ENCODE data around the gene TRAF7.
"Not testable (repeated sequence)": the region's sequence is repeated elsewhere in the genome, so short reads cannot be mapped to it uniquely, and the experiment has no call there.

TRAF7 gene

DNA sequence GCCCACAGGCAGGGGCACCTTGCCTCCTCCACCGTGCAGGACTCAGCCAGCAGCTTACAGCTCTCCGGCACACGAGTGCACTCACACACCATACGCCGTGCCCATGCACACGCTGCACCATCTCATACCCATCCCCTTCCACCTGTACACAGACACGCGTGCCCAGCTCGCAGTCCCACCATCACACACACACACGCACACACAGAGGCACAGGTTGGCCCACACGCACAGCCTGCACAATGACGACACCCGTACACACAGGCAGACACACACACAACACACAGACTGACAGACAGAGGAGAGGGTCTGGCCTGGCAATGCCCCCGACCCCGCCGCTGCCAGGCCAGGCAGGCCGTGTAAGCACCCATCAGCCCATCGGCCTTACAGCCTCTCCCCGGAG is 28.8 kb downstream of the TRAF7 start:
- no peak for DNase-seq

DNA sequence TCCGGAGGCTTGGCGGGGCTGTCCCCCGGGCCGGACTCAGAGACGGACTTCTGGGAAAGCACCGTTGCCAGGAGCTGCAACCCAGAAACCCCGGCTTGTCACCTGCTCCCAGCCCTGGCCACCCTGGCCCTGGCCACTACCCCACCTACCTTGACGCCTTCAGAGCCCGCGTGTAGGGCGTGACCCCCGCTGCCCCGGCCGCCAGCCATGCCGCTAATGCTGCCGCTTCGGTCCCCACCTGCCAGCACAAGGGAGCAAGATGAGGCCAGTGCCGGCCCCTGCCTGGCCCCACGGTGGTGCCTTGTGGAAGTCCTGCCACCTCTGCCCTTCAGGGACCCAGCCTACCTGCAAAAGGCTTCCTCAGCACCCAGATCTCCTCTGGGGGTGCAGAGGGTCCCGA is 29.4 kb downstream of the TRAF7 start:
- no peak for DNase-seq

DNA sequence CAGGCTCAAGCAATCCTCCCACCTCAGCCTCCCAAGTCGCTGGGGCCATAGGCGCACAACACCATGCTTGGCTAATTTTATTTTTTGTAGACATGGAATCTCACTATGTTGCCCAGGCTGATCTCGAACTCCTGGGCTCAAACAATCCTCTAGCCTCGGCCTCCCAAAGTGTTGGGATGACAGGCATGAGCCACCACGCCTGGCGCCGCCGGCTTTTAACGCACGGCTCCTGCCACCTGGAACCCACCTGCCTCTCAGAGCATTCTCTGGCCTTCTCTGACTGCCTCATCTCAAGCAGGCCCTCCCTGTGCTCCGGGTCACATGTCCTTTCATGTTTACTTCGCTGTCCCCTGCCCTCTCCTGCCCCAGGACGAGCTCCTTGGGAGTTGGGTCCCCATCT is 30.5 kb downstream of the TRAF7 start:
- no peak for DNase-seq

DNA sequence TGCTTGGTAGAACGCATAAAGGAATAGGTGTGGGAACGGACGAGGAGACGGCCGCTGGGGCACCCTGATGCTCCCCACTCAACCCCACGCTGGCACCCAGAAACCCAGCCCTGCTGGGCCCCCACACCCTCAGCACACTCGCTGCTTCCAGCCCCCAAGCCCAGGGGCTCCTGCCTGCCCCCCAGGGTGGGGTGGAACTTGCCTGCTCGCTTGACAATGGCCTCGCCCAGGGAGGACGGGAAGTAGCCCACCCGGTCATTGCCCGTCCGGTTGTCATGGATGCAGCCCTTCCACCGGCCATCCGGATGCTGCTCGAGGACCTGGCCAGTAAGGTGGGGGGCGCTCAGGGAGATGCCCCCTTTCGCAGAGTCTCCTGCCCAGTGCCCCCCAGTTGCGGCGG is 30.9 kb downstream of the TRAF7 start:
- no peak for DNase-seq

DNA sequence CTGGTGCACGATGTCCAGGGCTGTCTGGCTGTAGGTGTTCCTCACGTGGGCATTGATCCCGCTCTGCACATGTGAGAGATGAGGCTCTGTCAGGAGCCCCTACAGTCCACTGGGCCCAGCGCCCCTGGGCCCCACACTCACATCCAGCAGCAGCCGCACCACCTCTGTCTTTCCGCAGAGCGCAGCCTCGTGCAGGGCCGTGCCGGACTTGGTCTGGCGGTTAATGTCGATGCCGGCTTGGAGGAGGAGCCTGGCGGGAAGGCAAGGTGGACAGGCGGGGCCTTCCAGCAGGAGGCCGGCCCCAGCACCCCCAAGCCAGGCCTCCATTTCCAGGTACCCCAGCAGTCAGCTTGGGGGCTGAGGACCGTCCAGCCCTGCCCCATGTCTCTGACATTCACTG is 31.6 kb downstream of the TRAF7 start:
- DNase-seq, result no peak

DNA sequence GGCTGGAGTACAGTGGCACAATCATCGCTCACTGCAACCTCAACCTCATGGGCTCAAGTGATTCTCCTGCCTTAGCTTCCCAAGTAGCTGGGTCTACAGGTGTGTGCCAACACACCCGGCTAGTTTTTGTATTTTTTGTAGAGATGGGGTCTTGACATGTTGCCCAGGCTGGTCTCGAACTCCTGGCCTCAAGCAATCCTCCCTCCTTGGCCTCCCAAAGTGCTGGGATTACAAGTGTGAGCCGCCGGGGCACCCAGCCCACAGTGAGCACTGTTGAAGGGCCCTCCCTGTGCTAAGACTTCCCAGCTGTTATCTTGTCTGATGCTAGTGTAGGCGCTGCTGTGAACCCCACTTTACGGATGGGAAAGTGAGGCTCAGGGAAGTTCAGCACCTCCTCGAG is 32.8 kb downstream of the TRAF7 start:
- no peak for DNase-seq

DNA sequence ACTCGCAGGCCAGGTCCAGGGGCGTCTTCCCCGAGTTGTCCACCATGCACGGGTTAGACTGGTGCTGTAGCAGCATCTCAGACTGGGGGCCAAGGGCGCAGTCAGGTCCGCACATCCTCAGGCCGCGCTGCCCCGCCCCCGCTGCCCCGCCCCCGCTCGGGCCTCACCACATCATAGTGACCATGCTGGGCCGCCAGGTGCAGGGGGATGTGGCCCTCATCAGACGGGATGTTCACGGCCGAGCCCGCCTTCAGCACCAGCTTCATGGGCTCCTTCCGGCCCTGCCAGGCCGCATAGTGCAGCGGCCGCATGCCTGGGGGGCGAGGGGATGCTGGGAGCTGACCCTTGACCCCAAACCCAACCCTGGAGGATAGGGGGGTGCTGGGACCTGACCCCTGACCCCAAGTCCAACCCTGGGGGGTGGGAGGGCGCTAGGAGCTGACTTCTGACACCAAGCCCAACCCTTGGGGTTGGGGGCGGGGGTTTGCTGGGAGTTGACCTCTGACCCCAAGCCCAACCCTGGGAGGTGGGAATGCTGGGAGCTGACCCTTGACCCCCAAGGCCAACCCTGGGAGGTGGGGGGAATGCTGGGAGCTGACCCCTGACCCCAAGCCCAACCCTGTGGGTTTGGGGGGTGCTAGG is 33.8 kb downstream of the TRAF7 start:
- DNase-seq, result no peak

DNA sequence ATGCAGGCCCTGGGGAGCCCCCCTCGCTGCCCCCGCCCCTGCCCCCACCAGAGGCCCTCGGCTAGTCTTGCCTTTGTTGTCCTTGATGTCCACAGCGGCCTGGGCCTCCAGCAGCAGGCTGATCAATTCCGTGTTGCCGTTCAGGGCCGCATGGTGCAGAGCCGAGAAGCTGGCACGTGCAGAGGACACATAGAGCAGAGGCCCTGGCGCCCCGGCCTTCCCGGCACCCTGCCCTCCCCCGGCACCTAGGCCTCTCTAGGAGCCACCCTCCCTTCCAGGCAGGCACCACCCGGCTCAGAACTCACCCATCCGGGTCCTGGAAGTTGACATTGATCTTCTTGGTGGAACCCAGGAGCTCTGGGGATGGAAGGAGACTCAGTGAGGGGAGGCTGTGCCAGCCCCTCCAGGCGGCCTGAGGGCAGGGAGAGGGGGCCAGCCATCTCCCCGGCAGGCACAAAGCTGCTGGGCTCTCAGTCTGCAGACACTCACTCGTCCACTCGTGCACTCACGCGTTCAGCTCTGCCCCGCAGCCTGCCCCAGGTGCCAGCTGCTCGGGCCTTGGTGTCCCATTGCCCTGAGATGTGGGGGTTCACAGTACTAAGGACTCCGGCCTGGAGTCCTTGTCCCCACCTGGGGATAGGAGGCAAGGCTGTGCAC is 34.5 kb downstream of the TRAF7 start:
- DNase-seq, result no peak

DNA sequence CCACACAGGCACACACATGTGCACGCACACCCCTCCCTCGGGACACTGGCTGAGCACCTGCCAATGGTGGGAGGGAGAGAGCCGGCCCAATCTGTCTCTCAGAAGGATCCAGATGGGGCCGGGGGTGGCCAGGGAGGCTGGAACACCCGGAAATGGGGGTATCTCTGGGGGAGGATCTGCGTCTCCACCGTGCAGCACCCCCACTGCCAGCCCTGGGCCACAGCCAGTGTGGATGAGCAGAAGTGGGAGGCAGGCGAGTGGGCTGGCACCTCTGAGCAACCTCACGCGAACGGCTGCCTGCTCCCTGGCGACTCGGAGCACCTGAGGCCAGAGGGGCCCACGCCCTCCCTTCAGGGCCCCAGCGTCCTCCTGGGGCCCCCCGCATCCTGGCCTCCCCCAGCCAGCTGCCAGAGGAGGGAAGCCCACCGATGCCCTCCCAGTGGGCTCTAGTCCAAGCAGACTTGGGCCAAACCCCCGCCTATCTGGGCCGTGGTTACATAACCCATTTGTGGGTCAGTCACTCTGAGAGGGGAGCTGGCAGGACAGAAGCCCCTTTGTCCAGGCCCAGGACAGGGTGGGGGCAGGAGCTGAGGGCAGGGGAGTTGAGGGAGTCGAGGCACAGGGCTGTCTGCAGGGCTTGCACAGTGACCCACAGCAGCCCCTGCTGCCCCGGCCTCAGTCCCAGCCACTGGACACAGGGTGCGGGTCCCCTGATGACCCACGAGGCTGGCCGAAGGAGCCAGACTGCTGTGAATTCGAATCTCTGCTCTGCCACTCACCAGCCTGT is 35.3 kb downstream of the TRAF7 start:
- no peak for DNase-seq

DNA sequence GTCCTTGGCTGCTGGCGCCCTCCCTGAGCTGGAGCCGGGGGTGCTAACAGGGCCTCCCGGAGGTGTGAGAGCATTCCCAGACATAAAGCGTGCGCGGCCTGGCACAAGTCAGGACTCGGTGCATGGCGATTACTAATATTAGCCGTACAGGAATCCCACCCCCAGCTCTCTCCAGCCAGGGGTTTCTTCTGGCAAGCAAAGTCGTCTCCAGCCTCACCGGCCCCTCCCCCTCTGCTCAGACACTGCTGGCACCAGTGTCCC is 35.8 kb downstream of the TRAF7 start:
- DNase-seq, result no peak

DNA sequence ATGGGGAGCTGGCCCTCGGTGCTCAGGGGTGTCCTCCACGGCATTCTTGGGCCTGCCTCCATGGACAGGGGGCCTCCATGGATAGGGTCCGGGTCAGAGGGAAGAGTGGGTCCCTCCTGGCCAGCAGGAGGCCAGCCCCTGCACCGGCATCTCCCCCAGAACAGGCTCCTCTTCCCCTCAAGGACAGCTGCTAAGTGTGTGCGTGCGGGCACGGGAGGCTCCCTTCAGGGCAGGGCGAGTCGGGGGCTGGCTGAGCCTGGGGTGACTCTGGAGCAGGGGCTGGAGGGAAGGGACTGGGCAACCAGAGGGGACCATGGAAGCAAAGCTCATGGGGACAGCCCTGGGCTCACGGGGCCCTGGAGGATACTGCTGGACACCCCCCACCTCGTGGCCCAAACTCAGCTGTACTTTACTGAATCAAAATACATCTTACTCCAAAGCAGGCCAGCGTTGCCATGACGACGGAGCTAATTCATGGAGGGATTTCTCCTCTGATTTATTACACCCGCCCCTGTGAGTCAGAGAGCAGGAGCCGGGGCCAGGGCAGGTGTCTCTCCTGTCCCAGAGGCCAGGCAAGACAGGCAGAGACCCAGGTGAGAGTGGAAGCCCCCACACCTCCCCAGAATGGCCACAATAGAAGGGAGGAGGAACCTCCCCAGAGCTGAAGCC is 38.7 kb downstream of the TRAF7 start:
- peak; percentile 57 for DNase-seq

DNA sequence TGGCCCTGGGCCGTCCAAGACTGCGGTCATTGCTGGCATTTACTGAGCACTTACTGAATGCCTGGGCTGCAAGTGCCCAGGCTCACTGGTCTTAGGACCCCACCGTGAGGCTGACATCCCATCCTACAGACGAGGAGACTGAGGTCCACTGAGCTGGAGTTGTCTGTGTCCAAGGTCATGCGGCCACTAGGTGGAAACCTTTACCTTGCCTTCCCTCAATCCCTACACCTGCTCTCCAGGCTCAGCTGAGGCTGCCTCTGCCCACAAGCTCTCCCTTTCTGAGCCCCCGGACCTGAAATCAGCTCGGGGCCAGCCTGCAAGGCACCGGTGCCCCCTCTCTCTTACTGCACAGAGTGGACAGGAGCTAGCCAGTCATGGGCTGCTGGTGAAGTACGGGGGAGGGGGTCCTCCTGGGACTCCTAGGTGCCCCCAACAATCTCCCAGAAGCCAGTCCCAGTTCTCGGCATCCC is 39.3 kb downstream of the TRAF7 start:
- DNase-seq, result peak; percentile 20

DNA sequence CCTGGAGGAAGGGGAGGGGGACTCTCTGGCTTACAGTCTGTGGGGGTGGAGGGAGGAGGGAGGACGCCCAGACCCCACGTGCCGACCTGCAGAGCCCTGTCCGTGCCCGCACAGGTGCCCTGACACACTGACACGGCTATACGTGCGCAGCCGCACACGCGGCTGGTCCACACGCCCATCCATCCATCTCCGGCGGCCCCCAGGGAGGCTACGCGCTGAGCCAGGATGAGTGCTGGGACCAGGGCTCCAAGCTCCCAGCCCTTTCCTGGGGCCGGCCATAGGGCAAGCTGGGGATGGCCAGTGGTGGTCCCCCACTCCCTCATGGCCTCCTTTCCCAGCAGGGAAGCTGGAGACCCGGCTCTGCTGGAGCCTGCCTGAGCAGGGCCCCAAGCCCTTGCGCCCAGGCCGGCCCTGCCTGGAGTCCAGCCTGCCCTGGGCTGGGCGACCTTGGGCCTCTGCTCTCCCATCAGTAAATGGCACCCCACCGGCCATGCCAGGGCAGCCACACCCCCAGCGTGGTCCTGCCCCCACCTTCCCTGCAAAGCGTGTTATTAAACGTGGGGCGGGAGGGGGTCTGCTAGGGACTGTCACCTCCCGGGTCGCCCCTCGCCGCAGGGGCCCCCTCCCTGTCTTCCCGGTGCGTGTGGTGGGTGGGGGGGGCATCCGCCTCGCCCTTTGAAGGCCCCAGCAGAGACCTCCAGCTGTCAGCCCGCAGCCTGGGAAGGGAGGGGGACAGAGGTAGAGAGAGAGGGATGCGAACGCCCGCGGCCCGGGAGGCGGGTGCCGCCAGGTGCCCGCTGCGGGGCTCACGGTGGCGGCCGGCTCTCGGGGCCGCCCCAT is 40.0 kb downstream of the TRAF7 start:
- DNase-seq, result no peak

DNA sequence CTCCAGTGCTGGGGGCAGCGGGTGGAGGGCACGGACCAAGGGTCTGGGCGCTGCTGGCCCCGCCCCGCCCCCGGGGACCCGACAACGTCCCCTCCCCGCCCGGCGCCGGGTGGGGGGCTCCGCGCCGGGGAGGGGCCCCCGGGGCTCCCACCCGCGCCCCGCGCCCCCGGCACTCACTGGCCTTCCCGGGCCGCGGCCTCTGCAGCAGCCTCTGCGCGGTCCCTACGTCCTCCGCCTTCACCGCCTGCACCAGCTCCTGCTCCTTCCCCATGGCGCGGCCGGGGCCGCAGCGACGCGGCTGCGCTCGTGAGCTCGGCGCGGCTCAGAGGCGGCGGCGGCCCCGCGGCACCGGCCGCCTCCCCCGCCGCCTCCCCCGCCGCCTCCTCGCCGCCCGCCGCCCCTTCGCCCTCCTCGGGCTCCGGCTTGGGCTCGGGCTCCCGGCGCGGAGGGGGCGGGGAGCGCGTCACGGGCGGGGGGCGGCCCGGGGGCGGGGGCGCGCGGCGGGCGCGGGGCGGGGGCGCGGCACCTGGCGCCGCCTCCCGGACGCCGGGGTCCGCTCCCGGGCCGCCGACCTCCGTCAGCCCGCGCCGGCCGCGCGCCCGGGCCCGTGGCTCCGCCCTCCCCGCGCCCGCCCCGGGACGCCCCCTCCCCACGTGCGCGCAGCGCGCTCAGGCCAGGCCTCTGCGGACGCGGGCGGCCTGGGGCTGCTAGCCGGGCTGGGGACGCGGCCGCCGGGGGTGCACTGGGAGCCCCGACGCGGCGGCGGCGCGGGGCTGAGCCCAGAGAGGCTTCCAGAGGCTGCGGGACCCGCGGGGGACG is 40.8 kb downstream of the TRAF7 start, which contains the start of gene CASKIN1:
Gene CASKIN1, minus strand, starts transcription at position 444 of the 819 bp plus-strand sequence. Its CDS starts 173 bp downstream, at position 271.
- no peak for DNase-seq

DNA sequence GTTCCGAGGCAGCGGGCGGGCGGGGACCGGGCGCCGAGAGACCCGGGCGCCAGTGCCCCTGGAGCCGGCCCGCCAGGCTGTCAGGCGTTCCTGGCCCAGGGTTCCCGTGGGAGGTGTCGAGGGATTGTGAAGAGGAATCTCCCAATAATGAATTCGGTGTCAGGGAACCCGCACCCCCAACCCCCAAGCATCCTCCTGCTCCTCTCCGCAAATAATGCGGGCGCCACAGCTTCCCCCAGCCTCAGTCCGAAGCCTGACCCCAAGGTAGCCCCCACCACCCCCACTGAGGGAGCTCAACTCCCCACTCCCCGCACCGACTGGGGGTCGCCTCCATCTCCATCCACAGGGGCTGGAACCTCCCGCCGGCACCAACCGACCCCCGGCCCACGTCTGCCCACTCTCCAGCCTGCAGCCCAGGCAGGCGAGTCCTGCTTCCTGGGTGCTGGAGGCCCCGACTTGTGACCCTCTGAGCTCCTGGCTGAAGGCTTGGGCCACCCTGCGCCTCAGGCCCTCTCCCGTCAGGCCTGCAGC is 41.5 kb downstream of the TRAF7 start:
- DNase-seq, result no peak

DNA sequence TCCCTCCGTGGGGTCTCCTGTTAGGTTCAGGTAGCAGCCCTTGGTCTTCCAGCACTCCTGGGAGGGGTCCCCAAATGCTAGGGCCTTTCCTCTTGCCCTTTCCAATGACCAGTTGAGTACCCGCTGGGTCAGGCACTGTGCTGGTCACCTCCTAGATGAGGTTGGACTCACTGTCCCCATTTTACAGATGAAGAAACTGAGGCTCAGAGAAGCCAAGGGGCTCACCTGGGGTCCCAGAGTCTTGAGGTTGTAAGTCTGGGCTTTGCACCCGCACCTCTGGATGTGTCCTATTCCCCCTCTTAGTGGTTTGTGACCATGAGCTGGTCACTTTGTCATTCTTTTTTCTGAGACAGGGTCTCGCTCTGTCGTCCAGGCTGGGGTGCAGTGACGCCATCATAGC is 42.2 kb downstream of the TRAF7 start:
- DNase-seq, result no peak

DNA sequence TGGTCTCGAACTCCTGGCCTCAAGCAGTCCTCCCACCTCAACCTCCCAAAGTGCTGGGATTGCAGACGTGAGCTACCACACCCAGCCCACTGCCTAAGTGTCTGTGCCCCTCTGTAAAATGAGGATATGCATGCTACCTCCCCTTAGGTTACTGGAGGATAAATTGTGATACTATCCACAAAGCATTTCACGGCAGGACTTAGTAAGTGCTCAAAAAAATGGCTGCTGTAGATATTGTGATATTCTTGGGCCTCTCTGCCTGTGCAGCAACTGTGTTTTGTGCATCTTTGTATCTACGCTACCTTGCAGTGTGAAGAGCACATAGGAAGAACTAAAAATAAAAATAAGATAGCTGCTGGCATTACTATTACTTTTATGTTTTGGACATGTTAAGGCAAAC is 42.7 kb downstream of the TRAF7 start:
- no peak for DNase-seq

DNA sequence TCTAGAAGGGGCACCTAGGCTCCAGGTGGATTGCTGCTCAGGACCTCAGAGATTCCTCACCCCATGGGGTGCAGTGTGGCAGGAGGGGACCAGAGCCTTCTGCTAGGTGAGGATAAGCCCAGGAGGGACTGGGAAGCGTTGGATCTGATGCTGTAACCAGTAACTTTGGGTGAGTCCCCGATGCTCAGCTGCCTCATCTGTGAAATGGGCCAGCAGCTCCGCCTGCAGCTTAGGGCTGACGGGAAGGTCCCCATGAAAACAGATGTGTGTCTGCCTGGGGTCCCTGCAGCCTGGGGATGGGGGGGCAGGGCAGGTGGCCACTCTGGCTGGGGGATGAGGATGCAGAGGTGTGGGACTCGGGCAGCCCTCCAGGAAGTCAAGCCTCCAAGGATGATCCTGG is 43.5 kb downstream of the TRAF7 start:
- DNase-seq, result no peak

DNA sequence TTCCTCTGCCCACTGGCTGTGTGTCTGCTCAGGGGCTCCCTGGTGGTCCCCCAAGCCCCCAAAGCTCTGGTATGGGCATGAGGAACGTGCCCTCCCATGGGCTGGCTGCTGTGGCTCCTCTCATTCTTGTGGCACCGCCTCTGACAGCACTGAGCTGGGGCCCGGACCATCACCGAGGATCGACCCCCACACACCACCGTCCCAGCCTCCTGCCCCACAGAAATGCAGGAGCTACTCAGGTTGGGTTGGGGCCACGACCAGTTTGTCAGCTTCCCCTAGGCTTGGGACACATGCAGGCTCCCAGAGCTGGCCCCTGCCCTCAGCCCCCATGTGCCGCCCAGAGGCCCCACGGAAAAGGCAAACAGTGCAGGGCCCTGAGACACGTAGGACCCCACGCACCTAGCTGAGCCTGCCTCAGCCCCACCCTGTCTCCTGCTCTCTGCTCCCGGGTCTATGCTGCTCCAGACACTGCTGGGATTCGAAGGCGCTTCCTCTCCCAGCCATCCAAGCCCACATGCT is 44.1 kb downstream of the TRAF7 start:
- no peak for DNase-seq

DNA sequence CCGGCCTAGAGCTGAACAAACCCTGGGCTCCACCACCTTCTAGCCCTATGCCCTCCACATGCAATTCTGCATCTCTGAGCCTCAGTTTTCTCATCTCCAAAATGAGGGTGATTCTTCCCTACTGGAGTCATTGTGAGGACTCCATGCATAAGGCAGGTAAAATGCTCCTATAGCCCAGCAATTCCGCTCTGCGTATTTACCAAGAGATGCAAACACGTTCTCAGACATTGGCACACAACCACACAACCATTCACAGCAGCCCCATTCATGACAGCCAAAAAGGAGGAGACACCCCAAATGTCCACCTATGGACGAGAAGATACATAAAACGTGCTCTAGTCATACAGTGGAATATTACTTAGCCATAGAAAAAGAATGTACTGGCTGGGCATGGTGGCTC is 44.7 kb downstream of the TRAF7 start:
- DNase-seq, result no peak

DNA sequence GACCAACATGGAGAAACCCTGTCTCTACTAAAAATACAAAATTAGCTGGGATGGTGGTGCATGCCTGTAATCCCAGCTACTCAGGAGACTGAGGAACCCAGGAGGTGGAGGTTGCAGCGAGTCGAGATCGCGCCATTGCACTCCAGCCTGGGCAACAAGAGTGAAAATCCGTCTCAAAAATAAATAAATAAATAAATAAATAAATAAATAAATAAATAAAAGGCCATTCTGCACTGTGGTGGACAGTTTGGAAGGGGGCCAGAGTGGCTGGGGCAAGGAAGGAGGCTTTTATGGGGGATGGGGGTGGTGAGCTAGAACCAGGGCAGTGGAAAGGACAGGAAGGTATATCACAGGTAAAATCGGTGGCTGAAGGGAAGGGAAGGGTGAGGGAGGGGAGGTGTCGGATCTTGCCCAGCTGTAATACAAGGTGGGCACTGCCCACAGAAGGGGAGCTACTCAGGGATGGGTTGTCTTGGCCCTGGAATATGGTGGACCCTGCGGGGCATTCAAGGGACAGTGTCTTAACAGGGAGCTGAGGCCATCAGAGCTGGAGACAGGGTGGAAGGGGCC is 47.6 kb downstream of the TRAF7 start:
- not testable (repeated sequence) for DNase-seq

All from fibroblast of skin of abdomen (primary cell).